CD4-positive, alpha-beta T cell treated with Interferon gamma for 1 hour (primary cell): ENCODE results near the gene APP.
"Not testable (repeated sequence)": the region's sequence is repeated elsewhere in the genome, so short reads cannot be mapped to it uniquely, and the experiment has no call there.

Experiments
- DNase-seq: peaks from one replicate; pipeline ENCODE4 v3.0.0-alpha.2; 2020

Gene APP

GRCh38 chr21:26096494-26097371 lies 73.8 kb downstream of the APP start:
- DNase-seq: no peak

- DNase-seq: no peak
Observed at GRCh38 chr21:26095131-26095530, 75.4 kb downstream of the APP start.

GRCh38 chr21:26093122-26093521 lies 77.4 kb downstream of the APP start:
- DNase-seq: no peak

GRCh38 chr21:26091480-26092018 lies 79.0 kb downstream of the APP start:
- no peak for DNase-seq

- no peak for DNase-seq
Observed at GRCh38 chr21:26089730-26090129, 80.8 kb downstream of the APP start.

- DNase-seq: no peak
Observed at GRCh38 chr21:26087223-26087918, 83.2 kb downstream of the APP start.

GRCh38 chr21:26085882-26086281 lies 84.7 kb downstream of the APP start:
- DNase-seq: no peak

- no peak for DNase-seq
Observed at GRCh38 chr21:26085127-26085526, 85.4 kb downstream of the APP start.

GRCh38 chr21:26082549-26082948 lies 88.0 kb downstream of the APP start:
- no peak for DNase-seq

GRCh38 chr21:26081175-26081760 lies 89.3 kb downstream of the APP start:
- not testable (repeated sequence) for DNase-seq

- DNase-seq: no peak
Observed at GRCh38 chr21:26080211-26080610, 90.4 kb downstream of the APP start.

GRCh38 chr21:26079366-26079765 lies 91.2 kb downstream of the APP start:
- DNase-seq: no peak

GRCh38 chr21:26077521-26077920 lies 93.0 kb downstream of the APP start:
- DNase-seq: no peak

GRCh38 chr21:26072666-26073615 lies 97.6 kb downstream of the APP start:
- no peak for DNase-seq

- peak; percentile 3 for DNase-seq
Observed at GRCh38 chr21:26070822-26071425, 99.6 kb downstream of the APP start.

GRCh38 chr21:26070121-26070520 lies 100.4 kb downstream of the APP start:
- DNase-seq: no peak

GRCh38 chr21:26068776-26069175 lies 101.8 kb downstream of the APP start:
- DNase-seq: no peak

- DNase-seq: no peak
Observed at GRCh38 chr21:26067836-26068594, 102.6 kb downstream of the APP start.

GRCh38 chr21:26064506-26064905 lies 106.1 kb downstream of the APP start:
- no peak for DNase-seq

GRCh38 chr21:26061437-26061836 lies 109.1 kb downstream of the APP start:
- no peak for DNase-seq
